CD4-positive, alpha-beta T cell treated with Interleukin-10 for 1 hour (primary cell): ENCODE data around the gene HERC2.
"Not testable (repeated sequence)": the region's sequence is repeated elsewhere in the genome, so short reads cannot be mapped to it uniquely, and the experiment has no call there.

ENCODE experiments used
- DNase-seq: peaks from one replicate; pipeline ENCODE4 v3.0.0-alpha.2; 2020

Gene HERC2

GRCh38 chr15:28273468-28273867 is 48.5 kb downstream of the HERC2 start:
- no peak for DNase-seq

DNA sequence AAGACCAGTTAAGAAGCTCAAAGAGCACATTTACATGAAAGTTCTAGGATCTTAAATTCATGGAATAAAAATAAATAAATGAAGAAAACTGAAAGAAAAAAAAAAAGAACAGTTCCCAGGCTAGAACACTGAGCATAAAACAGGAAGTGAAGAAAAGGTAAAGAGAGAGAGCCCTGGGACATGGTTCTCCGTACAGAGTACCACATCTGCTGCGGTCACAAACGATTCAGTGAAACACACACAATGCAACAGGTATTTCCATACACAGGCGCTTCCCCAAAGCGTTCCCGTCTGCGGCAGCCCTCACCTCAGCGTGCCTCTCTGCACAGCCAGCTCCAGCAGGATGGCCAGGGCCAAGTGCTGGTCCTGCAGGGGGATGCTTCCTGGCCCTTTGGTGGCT is 49.4 kb downstream of the HERC2 start:
- no peak for DNase-seq

DNA sequence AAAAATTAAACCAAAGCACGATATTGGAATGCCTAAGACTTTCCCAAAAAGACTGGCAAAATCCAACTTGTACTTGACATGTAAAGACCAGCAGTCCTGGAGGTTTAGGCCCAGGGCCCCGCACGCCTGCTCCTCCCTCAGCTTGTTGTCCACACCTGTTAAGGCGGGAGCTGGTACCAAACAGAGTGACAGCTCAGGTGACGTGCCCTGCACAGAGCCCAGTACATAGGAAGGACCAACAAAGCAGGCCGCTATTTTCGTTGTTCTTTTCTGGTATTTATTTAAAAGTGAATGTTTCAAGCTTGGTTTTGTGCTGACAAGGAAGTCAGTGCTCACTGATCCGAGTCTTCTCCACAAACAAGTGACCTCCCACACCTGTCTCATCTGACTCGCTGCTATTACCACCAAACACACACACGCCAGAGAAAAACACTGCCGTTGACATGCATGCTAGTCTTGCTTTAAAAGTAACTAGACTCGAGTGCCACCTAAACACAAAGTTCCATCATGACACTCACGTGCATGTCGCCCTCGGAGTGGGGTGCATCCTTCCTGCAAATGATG is 50.2 kb downstream of the HERC2 start:
- DNase-seq, result no peak

GRCh38 chr15:28269097-28269496 is 52.9 kb downstream of the HERC2 start:
- DNase-seq, result no peak

- no peak for DNase-seq
These were observed 54.3 kb downstream of the HERC2 start for GRCh38 chr15:28267727-28268126.

DNA sequence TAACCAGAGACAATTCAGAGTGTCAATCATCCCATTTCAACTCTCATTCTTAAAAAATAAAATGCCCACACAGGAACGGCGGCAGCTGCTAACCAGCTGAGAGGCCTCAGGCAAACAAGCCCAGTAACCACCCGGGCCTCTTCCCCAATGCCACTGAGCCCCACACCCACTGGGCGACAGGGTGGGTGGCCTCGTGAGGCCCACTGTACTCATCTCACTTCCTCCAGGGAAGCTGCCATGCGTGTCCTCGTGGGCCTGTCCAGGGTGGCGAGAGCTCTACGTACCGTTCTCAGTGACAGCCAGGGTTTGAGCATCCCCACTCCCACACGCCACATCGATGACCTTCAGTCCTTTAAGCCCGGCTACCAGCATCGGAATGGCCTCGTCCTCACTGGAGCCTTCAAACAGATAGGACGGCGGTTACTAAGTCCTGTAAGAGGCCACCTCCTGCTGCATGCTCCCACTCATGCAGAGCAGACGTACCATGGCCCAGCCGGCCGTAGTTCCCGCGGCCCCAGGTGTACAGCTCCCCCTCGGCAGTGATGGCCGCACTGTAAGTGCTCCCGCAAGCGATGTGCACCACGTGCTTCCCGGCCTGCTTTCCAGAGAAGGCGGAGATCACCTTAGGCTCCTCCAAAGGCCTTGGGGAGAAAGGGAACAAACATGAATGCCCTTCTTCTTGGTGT is 56.5 kb downstream of the HERC2 start:
- no peak for DNase-seq

GRCh38 chr15:28264166-28264565 is 57.8 kb downstream of the HERC2 start:
- no peak for DNase-seq

- DNase-seq, result no peak
These were observed 59.5 kb downstream of the HERC2 start for GRCh38 chr15:28262438-28262837.

- DNase-seq, result no peak
These were observed 61.3 kb downstream of the HERC2 start for GRCh38 chr15:28260722-28261121.

DNA sequence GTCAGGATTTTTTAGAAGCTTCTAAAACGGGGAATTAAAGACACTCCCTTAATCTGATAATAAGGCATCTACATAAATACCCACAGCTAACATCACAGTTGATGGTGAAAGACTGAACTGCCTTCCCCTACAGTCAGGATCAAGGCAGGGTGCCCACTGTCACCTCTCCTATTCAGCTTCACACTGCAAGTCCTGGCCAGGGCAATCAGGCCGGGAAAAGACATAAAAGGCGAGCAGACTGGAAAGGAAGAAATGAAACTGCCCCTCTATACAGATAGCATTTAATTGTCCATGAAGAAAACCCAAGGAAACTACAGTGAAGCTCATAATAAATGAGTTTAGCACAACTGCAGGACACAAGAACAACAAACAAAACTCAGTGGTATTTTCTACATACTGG is 61.7 kb downstream of the HERC2 start:
- no peak for DNase-seq

GRCh38 chr15:28255965-28256364 is 66.0 kb downstream of the HERC2 start:
- DNase-seq, result no peak

DNA sequence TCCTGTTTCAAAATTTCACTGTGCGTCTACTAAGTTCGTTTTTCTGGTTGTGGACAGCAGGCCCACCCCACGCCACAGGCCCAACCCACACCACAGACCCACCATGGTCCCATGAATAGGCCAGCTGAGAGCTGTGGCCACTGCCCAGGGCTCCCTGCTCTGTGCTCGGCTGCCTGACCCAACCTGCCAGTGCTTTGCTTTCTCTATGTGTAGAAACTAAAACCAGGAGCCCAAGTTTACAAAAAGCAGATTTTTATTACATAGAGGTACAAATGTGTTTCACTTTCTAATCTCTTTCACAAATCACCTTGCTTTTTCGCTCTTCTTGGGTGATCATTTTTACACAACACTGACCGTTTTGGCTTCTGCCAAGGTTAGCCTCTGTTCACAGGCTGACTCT is 69.1 kb downstream of the HERC2 start:
- no peak for DNase-seq

DNA sequence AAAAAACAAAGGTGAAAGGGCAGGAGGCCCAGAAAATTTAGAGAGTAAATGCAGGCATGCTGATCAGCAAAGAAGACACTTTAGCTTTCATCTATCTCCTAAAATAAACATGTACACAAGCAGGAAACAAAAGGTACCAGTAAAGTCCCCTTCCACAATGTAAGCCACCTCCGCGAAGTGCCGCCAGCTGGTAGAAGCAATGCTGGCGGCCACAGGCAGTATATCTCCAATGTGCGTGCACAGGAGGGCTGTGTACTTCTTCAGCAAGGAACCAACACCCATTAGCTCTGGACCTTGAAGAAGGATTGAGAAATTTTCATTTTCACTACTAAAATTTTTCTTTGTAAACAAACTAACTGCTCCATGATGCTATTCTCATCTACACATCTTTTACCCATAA is 75.4 kb downstream of the HERC2 start:
- DNase-seq, result no peak

DNA sequence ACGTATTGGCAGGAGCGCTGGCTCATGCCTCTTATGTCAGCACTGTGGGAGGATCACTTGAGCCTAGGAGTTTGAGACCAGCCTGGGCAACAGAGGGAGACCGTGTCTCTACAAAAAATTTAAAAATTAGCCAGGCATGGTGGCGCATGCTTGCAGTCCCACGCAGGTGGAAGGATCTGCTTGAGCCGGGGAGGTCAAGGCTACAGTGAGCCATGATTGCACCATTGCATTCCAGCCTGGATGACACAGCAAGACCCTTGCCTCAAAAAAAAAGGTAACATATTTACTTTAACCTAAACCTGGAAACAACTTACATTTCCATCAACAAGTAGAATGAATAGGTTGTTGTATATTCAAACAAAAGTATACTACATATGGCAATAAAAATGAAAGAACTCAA is 78.1 kb downstream of the HERC2 start:
- no peak for DNase-seq

GRCh38 chr15:28243399-28243798 is 78.6 kb downstream of the HERC2 start:
- DNase-seq, result no peak

DNA sequence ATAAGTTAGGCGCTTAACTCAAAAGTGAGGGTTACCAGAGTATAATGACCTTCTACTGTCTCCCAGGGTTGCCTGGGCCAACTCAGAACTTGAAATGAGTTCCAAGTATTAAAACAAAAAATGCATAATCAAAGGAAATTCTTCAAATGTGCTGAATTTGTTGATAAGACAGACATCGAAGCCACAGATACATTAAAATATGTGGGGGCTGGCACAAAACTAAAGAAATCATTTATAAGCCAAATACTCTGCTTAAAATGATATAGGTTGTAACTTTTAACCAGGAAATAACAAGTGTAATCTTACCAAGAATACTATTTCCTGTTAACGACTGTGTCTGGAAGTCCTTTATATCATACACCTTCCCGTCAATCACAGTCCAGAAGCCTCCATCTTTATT is 83.7 kb downstream of the HERC2 start:
- not testable (repeated sequence) for DNase-seq

DNA sequence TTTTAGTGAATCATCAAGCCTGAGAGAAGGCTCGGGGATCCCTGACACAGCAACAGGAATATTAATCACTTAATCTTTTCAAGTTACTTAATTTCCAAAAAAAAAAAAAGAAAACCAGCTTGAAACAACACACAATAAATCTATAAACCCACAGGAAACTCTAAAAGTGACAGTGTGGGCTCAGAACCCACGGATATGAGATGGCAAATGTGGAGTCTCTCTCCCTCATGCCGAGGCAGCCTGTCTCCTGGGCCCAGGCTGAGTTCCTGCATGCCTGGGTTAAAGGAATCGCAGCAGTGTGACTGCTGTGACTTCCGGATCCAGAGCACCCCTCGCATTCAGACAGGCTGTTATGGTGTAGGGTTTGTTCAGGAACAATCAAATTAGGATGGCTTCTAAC is 90.2 kb downstream of the HERC2 start:
- not testable (repeated sequence) for DNase-seq

DNA sequence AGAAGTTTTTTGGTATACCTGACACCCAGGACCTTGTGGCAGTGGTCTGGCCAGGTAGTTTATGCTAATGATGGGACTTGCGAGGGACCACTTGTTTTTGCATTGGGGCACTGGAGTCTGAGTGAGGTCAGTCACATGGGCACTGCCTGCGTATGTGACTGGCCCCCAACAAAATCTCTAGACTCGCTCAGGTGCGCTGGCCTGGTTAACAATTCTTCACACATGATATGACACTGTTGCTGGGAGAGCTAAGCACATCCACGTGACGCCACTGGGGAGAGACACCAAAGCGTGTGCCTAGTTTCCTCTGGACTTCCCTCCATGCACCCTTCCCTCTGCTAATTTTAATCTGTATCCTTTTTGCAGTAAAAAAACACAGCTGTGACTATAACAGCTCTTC is 90.6 kb downstream of the HERC2 start:
- not testable (repeated sequence) for DNase-seq

DNA sequence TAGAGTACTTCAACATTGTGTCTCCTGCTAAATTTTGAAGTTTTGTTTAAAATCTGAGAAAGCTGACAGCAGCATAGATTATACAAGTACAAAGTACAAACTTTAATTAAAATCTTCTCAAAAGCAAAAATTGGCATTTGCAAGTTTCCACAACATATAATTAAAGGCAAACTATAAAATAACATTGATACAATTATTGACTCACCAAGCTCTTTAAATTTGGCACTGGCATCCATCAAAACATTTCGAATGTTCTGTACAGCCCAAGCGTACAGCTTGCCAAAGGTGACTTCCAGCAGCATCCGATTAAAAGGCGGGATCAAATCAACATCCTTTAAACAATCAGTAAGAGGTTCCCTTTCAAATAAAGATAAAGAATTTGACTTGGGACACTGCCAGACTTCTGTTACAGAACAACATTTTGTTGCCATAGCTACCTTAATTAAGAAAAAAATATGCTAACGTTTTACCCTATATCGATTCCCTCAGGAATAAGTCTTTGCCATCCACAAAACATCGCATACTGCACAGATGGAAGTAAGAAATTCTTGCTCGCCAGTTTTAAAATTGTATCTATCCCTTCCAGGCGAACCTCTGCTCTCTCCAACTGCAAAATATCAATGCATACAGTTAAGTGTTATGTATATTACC is 92.9 kb downstream of the HERC2 start:
- DNase-seq, result not testable (repeated sequence)

DNA sequence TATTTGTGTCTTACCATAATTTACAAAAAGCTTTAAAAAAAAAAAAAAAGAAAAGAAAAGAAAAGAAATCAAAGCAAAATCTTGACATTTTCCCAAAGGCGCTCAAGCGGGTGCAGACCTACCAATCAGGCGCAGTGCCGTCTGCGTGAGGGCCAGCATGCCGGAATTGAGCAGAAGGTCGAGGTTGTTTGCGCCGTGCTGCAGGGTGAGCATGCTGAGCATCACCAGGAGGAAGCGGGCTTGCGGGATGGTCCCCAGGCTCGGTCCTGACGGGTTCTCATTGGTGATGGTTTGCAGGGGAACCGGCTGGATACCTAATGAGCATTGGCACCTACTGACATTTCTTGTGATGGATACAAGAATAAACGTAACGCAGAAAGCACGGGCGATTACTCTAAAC is 93.9 kb downstream of the HERC2 start:
- no peak for DNase-seq

GRCh38 chr15:28227303-28227702 is 94.7 kb downstream of the HERC2 start:
- DNase-seq, result not testable (repeated sequence)

- DNase-seq, result not testable (repeated sequence)
These were observed 99.4 kb downstream of the HERC2 start for GRCh38 chr15:28222612-28223011.

DNA sequence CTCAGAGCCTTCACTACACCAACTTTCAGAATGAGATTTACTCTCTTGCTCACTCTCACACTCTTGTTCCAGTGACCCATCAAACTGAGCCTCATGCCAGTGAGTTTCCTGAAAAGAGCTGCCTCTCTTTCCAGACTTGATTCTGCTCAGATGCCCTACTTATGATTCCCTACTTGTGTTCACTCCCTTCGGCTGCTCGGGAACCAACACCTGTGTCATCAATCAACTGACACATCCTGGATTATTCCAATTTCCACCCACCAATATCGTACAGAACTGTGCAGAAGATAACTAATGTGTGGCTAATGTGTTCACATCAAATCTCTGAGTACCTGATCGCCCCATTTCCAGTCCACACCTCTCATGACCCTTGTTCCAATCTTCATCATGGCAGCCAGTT is 100.3 kb downstream of the HERC2 start:
- DNase-seq, result not testable (repeated sequence)

- DNase-seq, result no peak
These were observed 102.9 kb downstream of the HERC2 start for GRCh38 chr15:28219116-28219515.
